NCI-H510A (cell line): Measurements from ENCODE around the gene DLG2.
A peak's percentile ranks its signal among the peaks of the same experiment; 100 is the strongest.
"Not testable (repeated sequence)": the region's sequence is repeated elsewhere in the genome, so short reads cannot be mapped to it uniquely, and the experiment has no call there.

Source experiments
- DNase-seq: peaks from one replicate; lab custom pipeline; 2025; lab: John Stamatoyannopoulos, UW

Gene DLG2

GRCh38 chr11:85627332-85627997, at the start of gene DLG2:
DLG2 (minus strand) TSS chr11:85627344.
- no peak for DNase-seq

GRCh38 chr11:85673393-85673792, 46.2 kb upstream of the DLG2 start:
- DNase-seq, result no peak

GRCh38 chr11:85672105-85672902, 45.2 kb upstream of the DLG2 start:
- DNase-seq, result no peak

GRCh38 chr11:85670949-85671663, 44.0 kb upstream of the DLG2 start:
- not testable (repeated sequence) for DNase-seq

GRCh38 chr11:85668157-85668556, 41.0 kb upstream of the DLG2 start:
- DNase-seq, result no peak

DNA sequence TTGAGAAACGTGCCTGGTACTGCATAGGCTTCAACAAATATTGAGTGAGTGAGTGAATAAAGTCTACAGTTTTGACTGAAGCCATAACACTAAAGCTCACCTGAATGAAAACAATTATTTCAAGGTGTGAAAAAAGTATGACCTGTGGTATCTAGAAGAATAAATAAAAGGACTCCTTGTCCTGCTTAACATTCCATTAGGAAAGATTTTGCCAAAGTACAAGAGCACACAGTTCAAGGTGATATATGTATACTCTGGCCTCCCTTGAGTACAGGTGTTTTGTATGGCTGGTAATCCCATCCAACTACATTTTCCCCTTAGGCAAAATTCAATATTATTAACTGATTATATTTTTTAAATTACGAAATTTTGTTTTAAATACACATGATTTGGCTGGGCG, 39.5 kb upstream of the DLG2 start:
- DNase-seq, result no peak

- no peak for DNase-seq
These were observed 38.6 kb upstream of the DLG2 start for GRCh38 chr11:85665733-85666132.

DNA sequence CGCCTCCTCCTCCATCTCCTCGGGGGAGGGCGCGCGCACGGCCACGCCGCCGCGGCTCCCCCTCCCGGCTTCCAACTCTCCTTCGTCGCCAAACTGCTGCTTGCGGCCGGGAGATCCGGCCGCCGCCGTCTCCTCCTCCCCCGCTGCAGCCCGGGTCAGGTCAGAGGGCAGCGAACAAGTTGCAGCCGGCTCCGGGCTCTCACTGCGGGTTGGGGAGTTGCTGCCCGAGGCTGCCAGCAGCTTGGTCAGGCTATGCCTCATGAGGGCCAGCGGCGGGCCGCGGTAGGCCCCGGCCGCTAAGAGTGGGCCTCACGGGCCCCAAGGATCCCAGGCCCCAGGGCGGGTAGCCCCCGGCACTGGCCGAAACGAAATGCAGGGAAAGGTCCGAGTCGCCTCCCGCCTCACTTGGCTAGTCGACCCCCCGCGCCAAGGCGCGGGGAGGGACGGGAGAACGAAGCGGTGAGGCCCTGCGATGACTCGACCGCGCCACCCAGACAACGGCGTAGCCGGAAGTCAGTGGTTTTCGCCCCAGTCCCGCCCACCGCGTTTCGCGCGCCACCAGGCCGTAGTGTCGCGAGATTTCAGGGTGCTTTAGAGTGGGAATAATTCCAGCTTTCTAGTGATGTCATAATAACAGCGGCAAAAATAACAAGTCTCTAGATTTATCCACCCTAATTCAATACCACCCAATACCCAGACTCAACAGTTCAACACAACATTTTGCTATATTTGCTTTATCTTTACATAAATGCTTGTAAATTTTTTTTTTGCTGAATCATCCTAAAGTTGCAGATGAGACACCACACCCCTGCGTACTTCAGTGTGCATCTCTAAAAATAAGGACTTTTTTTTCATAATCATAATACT, 37.7 kb upstream of the DLG2 start, which contains the start of gene CREBZF:
Gene CREBZF (minus strand): TSS at position 515 of the 867 bp plus-strand sequence. CDS start 254 bp downstream, at position 261.
- peak; percentile 67 for DNase-seq

DNA sequence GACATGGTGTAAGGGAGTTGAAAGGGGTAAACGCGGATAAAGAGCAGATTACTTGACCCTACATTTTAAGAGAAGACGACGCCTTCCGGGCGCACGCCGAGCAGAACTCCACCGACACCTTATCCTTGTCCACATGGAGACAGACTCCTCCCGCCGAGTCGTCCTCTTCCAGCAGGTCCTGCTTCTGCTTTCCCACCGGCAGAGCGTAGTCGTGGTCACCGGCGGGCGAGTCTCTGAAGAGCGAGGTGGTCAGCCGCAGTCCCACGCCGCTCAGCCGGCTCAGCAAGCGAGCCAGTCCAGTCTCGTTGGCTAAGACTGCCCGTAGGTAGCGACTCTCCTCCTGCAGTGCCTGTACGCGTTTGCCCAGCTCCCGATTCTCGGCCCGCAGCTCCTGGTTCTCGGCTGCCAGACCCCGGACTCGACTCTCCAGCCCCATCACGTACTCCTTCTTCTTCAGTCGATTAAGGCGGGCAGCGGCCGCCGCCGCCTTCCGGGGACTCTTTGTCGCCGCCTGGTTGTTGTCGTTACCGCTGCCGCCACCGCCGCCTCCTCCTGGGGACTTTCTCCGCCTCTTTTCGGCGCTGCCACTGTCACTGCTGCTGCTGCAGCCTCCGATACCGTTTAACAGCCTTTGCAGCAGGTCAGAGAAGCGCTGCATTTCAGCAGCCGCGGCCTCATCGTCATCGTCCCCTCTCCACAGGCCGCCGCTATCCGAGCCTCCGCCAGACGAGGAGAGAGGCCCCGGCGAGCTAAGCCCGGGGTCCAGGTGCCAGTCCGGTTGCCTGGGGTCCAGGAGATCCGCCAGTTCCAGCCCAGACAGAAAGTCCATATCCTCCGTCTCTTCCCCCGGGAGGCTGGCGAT, 36.8 kb upstream of the DLG2 start:
- peak; percentile 42 for DNase-seq

DNA sequence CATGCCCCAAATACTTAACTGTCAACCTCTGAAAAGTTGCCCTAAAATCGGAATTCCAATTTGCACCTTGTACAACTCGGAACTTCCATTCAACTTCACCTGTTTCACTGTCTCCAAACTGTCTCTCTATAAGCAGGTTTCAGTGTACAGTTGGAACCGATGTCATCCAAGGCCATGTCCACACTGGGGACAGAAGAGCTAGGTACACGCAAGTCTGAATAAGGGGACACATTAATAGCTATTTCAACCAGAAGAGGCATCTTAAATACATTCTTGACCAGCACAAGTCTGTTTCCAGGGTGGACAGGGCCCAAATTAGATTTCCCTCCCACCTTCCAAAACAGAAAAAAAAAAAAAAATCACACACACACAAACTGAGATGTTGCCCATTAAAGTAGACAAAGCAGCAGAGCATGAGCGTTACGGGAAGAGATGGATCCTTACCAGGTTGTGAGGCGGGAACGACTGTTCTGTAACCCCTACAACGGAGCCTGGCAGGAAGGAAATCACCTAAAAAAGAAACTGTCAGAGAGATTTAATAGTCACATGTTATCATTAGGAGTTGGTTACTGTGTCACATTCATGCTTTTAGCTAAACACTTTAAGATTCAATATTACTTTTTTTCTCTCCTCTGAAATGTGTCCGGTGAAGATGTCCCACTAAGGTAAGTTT, 36.1 kb upstream of the DLG2 start:
- no peak for DNase-seq

DNA sequence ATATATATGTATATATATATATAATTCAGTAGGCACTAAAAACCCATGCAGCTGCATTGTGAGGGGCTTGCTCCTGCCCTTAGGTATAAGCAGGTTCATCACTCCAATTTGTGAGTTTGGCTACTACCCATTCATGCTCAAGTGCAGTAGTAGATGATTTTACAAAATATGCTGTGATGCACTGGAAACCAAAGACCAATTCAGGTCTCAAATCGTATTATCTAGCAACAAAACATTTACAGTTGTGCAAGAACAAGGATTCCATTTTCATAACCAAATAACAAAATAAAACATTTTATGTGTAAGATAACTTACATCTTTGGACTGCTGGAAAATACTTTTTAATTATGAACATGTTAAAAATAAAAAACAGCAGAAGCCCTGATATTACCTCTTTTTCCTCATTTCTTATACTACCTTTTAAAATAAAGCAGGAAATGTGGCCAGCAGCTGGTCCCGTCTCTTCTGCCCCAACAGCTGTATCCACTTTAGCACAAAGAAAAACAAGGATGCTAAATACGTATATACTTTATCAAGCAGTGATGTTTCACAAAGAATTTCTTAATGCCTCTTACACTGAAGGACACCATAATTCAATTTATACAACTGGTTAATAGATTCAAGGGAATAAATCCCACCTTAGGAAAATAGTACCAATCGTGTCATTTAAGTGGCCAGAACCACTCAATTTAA, 35.0 kb upstream of the DLG2 start:
- DNase-seq, result no peak

DNA sequence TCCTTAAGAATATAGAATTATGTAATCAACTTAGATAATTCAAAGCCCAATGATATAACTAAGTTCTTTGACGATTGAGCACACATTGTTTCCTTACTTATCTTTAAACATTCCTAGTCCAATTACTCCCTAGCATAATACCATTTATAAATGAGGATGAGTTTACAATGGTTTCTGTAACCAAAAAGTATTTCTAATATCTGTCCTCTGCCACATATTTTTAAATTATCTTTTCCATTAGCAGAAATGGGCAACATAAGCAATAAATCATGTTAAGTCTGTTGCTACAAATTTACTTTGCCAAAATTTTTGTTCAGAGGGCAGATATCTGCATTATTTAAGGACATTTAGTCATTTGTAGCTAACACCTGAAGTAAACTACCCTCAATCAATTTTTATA, 31.0 kb upstream of the DLG2 start:
- no peak for DNase-seq

GRCh38 chr11:85656777-85657176, 29.6 kb upstream of the DLG2 start:
- DNase-seq, result no peak

DNA sequence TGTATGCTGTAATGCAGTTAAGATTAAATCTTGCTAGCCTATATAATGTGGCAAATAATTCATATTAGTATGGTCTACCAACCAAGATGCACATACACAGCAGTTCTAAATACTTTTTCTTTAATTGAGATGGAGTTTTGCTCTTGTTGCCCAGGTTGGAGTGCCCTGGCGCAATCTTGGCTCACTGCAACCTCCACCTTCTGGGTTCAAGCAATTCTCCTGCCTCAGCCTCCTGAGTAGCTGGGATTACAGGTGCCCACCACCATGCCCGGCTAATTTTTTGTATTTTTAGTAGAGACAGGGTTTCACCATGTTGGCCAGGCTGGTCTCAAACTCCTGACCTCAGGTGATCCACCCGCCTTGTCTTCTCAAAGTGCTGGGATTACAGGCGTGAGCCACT, 27.2 kb upstream of the DLG2 start:
- not testable (repeated sequence) for DNase-seq

DNA sequence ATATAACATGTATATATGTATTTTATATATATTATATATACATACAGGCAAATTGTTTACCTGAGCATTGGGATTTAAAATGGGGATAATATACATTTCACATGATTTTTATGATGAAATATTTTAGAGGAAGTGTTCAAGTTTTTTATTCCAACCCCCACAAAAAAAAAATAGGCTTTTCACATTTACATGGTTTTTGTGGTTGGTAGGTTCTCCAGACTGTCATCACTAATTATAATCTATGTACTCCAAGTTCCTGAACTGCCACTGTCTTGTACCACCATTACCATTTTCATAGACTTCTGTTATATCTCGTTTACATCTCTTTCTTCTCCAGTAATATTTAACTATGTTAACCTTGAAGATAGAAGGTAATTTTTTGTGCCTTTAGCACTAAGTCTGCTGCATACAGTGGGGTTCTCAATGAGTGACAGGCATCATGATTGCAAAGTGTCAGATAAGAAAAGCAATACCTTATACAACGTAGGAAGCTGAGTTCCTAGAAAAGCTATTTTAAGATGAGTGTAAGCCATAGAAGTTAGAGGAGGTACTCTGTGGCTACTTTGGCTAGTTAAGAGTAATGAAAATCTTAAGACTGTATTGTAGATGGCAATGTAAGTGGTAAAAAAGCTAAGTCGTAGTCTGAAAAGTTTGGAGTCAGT, 25.8 kb upstream of the DLG2 start:
- DNase-seq, result no peak

DNA sequence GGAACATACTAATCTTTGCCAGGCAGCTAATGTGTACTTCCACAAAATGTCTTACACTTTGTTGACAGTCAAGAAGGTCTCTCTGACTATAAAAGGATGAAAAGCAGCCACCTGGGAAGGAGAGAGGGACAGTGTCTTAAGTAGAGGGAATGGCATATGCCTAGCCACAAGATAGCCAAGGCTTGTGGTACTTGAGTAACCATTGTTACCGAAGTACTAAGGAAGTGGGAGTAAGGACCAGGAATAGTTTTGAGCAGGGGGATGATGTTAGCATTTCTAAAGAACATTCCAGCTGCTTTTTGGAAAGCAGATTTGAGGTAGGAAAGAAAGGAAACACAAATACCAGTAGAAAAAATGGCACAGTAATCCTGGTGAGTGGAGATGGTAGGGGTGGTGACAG, 24.0 kb upstream of the DLG2 start:
- no peak for DNase-seq

DNA sequence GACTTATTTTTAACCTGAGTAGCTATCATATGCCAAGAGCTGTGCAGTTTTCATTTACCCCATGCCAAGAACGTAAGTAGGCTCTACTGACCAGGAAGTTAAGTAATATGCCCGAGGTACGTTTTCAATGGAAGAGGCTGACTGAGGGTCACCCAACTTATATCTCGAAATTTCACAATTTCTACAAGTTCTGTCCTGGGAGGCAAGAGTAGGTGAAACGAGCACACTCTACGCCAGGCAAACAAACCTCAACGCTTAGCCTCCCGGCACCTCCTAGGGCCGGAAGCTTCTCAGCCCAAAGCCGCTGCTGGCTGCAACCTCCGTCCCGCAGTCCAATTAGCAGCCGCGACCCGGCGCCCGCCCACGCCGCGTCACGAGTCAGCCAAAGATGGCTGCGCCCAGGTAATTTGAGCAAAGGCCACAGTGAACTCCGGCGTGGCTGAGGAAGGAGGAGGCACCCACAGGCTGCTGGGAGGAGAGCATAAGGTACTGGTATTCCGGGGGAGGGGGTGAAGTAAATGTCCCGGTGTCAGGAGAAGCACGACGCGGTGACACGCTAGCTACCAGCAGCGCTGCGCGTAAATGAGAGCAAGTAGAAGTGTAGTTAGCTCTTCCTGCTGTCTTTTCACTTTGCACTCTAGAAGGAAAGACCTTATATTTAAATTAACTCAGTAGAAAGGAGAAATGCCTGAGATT, 20.6 kb upstream of the DLG2 start, which contains the start of gene TMEM126A:
Gene TMEM126A (plus strand): TSS at position 364 of the 696 bp plus-strand sequence. CDS start 2,289 bp downstream, outside the sequence.
- peak; percentile 92 for DNase-seq

- no peak for DNase-seq
These were observed 19.9 kb upstream of the DLG2 start for GRCh38 chr11:85647078-85647477.
